ENCODE measurements around the gene BRD1.

BRD1 gene

DNA sequence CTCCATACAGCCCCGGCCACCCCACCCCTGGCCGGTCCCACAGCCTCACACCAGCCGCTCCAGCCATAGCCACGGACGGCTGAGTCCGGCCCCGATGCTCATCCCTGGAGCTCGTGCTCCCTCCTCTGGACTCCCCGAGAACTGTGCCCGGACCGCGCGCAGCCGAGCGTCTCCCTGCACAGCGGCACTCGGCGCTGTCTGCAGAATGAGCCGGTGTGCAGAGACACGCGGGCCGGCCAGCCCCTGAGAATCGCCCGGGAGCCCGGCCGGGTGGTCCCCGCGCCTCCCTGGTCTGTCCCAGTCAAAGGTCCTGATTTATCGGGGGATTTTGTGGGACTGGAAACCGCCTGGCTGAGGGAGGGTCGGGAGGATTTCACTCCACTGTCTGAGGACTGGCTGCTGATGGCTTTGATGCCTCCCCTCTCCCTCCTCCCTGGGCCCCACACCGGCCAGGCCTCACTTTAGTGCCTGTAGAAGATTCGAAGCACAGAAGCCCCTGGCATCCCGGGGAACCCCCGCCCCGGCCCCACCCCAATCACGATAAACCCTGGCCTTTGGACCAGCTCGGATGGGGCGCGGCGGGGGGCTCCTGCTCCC lies 102.7 kb downstream of the BRD1 start:
- peak; percentile 57 for DNase-seq

DNA sequence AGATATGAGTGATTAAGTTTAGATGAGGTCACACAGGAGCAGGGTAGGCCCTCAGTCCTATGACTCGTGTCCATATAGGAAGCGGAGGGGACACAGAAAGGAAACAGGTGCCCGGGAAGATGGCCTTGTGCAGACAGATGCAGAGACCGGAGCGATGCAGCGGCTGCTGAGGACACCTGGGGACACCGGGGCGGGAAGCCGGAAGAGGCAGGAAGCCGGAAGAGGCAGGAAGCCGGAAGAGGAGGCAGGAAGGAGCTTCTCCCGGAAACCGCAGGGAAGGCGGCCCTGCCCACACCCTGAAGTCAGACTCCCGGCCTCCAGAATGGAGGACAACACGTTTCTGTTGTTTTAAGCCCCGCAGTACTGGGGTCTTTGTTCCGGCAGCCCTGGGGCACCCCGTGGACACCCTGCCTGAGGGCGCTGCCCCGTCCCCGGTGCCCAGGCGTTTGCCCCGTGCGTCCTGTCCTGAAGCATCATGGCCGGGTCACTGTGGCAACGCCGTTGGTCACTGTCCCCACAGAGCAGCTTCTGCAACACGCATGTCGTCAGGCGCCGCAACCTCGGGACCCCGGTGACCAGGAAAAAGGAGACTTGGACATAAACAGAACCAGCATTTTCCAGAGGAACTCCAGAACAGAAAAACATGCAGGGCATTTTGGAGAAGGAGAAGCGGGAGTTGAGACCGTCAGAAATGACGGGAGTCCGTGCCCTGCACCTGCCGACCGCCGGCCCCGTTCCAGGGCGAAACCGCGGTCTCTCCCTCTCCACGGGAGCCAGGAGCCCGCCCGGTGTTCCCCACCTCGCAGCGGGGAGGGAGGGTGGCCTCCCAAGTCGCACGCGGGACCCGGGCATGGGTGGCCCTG lies 103.4 kb downstream of the BRD1 start:
- peak; percentile 28 for DNase-seq

DNA sequence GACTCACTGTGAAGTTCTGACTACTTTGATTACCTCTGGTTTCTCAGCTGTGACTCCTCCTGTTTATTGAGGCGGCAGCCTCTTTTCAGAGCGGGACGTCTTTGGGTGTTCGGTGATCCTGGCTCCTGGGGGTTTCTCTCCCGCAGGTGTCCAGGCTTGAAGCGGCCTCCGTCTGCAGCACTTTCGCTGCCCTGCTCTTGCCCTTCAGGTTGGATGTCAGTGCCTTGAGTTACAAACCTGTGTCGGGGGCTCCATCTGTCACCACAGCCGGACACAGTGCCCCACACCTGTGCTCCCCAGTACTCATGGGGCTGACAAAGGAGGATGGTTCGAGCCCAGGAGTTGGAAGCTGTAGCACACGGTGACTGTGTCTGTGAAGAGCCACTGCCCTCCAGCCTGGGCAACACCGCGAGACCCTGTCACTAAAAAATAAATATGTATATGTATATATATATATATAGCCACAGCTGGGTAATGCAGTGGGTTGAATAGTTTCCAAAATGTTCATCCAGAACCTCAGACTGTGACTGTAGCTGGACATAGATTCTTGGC lies 104.1 kb downstream of the BRD1 start:
- DNase-seq: no peak
